CD14-positive monocyte (primary cell): ENCODE measurements around the gene UNKL. TPM values are rescaled to one million over a fixed set of nuclear protein-coding genes. Genes with fewer than 3 reads are reported as not detected.

Experiments used
- DNase-seq, 3 donors: peaks; one replicate each; pipeline ENCODE4 v3.0.0-alpha.2; 2011 to 2022
- H2AFZ ChIP-seq: 2 replicates; pipeline ENCODE4 v1.6.0; 2012; ENCODE audit warnings: mild to moderate bottlenecking, low read depth, low read length, inconsistent platforms; ENCODE audit not compliant: insufficient read depth, poor library complexity, severe bottlenecking
- H3K27ac ChIP-seq, 2 donors: 1 replicate in 1 of 2; 2 replicates in 1 of 2; pipeline ENCODE4 v1.5.1; 2012 to 2013; ENCODE audit warnings: low read length in 2 of 2, control low read depth in 1 of 2, inconsistent platforms in 1 of 2, low read depth in 1 of 2, mild to moderate bottlenecking in 1 of 2
- H3K27me3 ChIP-seq, 2 donors: one replicate each; pipeline versions ENCODE4 v1.6.0 to v1.6.1; 2011 to 2013; ENCODE audit warnings: low read length in 2 of 2; ENCODE audit not compliant: control insufficient read depth in 2 of 2, insufficient read depth in 2 of 2
- H3K36me3 ChIP-seq, 2 donors: replicated peaks in 1 of 2; 1 replicate in 1 of 2; 2 replicates in 1 of 2; pipeline versions ENCODE4 v1.5.1 to v1.6.1; 2012 to 2013; ENCODE audit warnings: low read length in 2 of 2, control low read depth in 1 of 2, inconsistent platforms in 1 of 2, mild to moderate bottlenecking in 1 of 2; ENCODE audit not compliant: insufficient read depth in 2 of 2, control insufficient read depth in 1 of 2
- H3K4me1 ChIP-seq, 2 donors: 1 replicate in 1 of 2; 2 replicates in 1 of 2; pipeline versions ENCODE4 v1.5.1 to v1.6.1; 2012 to 2013; ENCODE audit warnings: low read length in 2 of 2, control low read depth in 1 of 2, inconsistent platforms in 1 of 2, mild to moderate bottlenecking in 1 of 2, moderate library complexity in 1 of 2; ENCODE audit not compliant: insufficient read depth in 2 of 2, control insufficient read depth in 1 of 2
- H3K4me2 ChIP-seq: replicated peaks from 2 replicates; pipeline ENCODE3; 2012; ENCODE audit warnings: low read length, moderate library complexity, mild to moderate bottlenecking; ENCODE audit not compliant: poor library complexity, severe bottlenecking; ENCODE audit errors: extremely low read depth
- H3K4me3 ChIP-seq, 3 experiments: fragments of 200-600 bp in 1 of 3; sonication (generic) in 1 of 3; replicated peaks in 1 of 3; 1 replicate in 2 of 3; 2 replicates in 1 of 3; pipeline ENCODE4 v1.5.1; 2011 to 2013; ENCODE audit warnings: low read length in 3 of 3, mild to moderate bottlenecking in 3 of 3, control low read depth in 2 of 3, low read depth in 2 of 3, inconsistent platforms in 1 of 3, moderate library complexity in 1 of 3
- H3K79me2 ChIP-seq: 2 replicates; pipeline ENCODE4 v1.6.0; 2012; ENCODE audit warnings: mild to moderate bottlenecking, control low read depth, inconsistent platforms, low read length, moderate library complexity; ENCODE audit not compliant: insufficient read depth
- H3K9ac ChIP-seq: 2 replicates; pipeline ENCODE4 v1.6.0; 2017; ENCODE audit warnings: low read length, mild to moderate bottlenecking; ENCODE audit not compliant: insufficient read depth, poor library complexity, severe bottlenecking
- H3K9me3 ChIP-seq, 2 donors: replicated peaks in 1 of 2; 1 replicate in 1 of 2; 2 replicates in 1 of 2; pipeline versions ENCODE4 v1.5.1 to v1.6.1; 2012 to 2013; ENCODE audit warnings: low read length in 2 of 2, control low read depth in 1 of 2; ENCODE audit not compliant: control insufficient read depth in 1 of 2, insufficient read depth in 1 of 2
- H4K20me1 ChIP-seq: 2 replicates; pipeline ENCODE4 v1.6.0; 2012; ENCODE audit warnings: mild to moderate bottlenecking, low read length, control low read depth, moderate library complexity; ENCODE audit not compliant: insufficient read depth
- H3K27ac Mint-ChIP-seq, 7 donors: one replicate each; pipeline ENCODE4 v1.8.0; 2020; ENCODE audit warnings: mild to moderate bottlenecking in 7 of 7, mixed read lengths in 7 of 7, moderate library complexity in 6 of 7, inconsistent platforms in 2 of 7
- H3K27me3 Mint-ChIP-seq, 3 donors: one replicate each; pipeline ENCODE4 v1.8.0; 2021 to 2022; ENCODE audit warnings: low read depth in 3 of 3, mild to moderate bottlenecking in 3 of 3, mixed read lengths in 3 of 3, moderate library complexity in 3 of 3, inconsistent platforms in 1 of 3
- H3K36me3 Mint-ChIP-seq, 2 donors: one replicate each; pipeline ENCODE4 v1.8.0; 2020; ENCODE audit warnings: mixed read lengths in 2 of 2, inconsistent platforms in 1 of 2, mild to moderate bottlenecking in 1 of 2
- H3K4me1 Mint-ChIP-seq: one replicate; pipeline ENCODE4 v1.8.0; 2020; ENCODE audit warnings: mild to moderate bottlenecking, mixed read lengths
- H3K4me3 Mint-ChIP-seq, 2 donors: one replicate each; pipeline ENCODE4 v1.8.0; 2020; ENCODE audit warnings: mild to moderate bottlenecking in 2 of 2, mixed read lengths in 2 of 2, moderate library complexity in 1 of 2
- H3K9me3 Mint-ChIP-seq, 7 donors: one replicate each; pipeline ENCODE4 v1.8.0; 2020 to 2022; ENCODE audit warnings: mixed read lengths in 7 of 7, mild to moderate bottlenecking in 6 of 7, moderate library complexity in 6 of 7, inconsistent platforms in 2 of 7
- WGBS: methylation state at CpG from one replicate; pipeline ENCODE4 v1.1.5; 2013; ENCODE audit warnings: missing lambda C conversion rate; ENCODE audit not compliant: insufficient coverage; 5-methylcytosine and 5-hydroxymethylcytosine counted together
- intact Hi-C, 2 donors: fragments of 100-400 bp; cut with micrococcal nuclease; formaldehyde crosslinking; loops; one replicate each; pipeline versions ENCODE4 v1.15.0 to v1.15.1; 2023
- polyA plus RNA-seq, 3 donors: library from polyadenylated mRNA; depleted of rRNA in 1 of 3; unstranded in 2 of 3; stranded (reverse) in 1 of 3; fragments of 300-500 nt in 2 of 3; fragments of >200 nt in 1 of 3; fragmentation: Illumina TruSeq in 2 of 3; gene quantifications; 1 replicate in 2 of 3; 2 replicates in 1 of 3; pipeline ENCODE4 v1.2.3, GENCODE V29; 2012 to 2021
- TF ChIP-seq, protein P1 (sequence below): fragments of 200-600 bp; IDR thresholded peaks from one replicate; pipeline ENCODE4 v1.8.0; 2022; ENCODE audit warnings: antibody characterized with exemption, mild to moderate bottlenecking

UNKL gene
- polyA plus RNA-seq, 3 donors = 1.2 to 19.9 (median 2.2) TPM

DNA sequence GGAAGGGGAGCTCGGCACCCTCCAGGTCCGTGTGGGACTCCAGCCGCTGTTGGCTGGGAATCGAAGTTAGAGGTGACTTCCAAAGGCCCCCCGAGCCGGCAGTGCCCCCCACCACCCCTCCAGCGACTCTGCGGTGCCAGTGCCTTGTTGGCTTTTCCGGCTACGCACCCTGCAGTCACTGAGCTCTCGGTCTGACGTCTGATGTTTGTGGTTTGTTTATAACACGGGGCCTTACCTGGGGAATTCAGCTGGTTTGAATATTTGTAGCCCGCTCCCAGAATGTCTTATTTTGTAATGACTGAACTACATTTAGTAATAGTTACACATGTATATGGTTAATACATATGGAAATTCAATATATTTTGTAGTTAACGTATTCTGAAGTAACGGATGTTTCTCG is 88.1 kb downstream of the UNKL start:
- Histone ChIP-seq H3K79me2 (no peaks in the 10 kb centered on the region), H3K9ac (no peak overlapping the region), H3K4me1 (peaks cover under 1 to 2% of the 10 kb centered on the region in 2 donors), H3K36me3 (peaks cover 28 to 37% of the 10 kb centered on the region in 2 donors), H3K4me3 (no peak overlapping the region), H3K9me3 (peaks cover 0 to 5% of the 10 kb centered on the region in 2 donors), H3K27me3 (peaks cover 3 to 6% of the 10 kb centered on the region in 2 donors), H3K27ac (no peak overlapping the region), H3K4me2 (no peak overlapping the region), H2AFZ (no peak overlapping the region), H4K20me1 (peaks cover 55% of the 10 kb centered on the region)
- TF ChIP-seq, protein P1, sequence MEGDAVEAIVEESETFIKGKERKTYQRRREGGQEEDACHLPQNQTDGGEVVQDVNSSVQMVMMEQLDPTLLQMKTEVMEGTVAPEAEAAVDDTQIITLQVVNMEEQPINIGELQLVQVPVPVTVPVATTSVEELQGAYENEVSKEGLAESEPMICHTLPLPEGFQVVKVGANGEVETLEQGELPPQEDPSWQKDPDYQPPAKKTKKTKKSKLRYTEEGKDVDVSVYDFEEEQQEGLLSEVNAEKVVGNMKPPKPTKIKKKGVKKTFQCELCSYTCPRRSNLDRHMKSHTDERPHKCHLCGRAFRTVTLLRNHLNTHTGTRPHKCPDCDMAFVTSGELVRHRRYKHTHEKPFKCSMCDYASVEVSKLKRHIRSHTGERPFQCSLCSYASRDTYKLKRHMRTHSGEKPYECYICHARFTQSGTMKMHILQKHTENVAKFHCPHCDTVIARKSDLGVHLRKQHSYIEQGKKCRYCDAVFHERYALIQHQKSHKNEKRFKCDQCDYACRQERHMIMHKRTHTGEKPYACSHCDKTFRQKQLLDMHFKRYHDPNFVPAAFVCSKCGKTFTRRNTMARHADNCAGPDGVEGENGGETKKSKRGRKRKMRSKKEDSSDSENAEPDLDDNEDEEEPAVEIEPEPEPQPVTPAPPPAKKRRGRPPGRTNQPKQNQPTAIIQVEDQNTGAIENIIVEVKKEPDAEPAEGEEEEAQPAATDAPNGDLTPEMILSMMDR = no peak
- Mint-ChIP-seq H3K36me3 (peaks cover 22 to 43% of the 10 kb centered on the region in 2 donors), H3K27me3 (peaks cover 8 to 14% (median 11%) of the 10 kb centered on the region in 3 donors), H3K27ac (peak overlapping the region in 1 of 7 donors; percentile 15), H3K9me3 (peaks cover 0 to 14% (median 7%) of the 10 kb centered on the region in 7 donors), H3K4me1 (peaks cover 2% of the 10 kb centered on the region), H3K4me3 (no peak overlapping the region)
- 100% methylated on average over 4 of the region's 17 CpGs for WGBS
- intact Hi-C loops = no loop called here
- no peak for DNase-seq

DNA sequence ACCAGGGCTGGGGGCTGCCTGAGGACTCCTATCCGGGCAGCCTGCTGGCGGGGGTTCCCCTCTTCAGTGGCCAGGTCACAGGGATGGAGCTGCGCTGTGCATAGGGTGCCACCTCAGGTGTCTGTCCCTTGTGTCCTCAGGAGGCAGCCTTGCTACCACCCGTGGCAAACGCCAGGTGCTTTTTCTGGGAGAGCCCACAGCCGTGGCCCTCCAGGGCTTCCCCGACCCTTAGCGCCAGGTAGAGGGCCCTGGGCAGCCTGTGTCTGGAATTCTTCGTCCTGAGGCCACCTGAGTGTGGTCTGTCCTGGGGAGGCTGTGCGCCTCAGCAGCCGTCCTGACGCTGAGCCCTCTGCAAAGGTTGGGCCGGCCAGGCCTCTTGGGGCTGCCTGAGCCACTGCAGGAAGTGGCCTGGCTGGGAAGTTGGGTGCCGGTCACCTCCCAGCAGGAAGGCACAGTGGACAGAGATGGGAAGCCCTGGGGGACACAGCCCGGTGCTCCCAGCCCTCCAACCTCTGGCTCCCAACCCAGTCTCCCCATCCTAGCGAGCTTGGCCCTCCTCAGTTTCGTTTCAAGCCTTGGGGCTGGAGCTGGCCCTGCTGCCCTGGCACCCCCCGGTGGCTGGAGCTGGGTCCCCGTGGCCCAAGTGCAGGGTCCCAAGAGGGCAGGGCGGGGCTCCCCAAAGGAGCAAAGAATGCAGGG is 88.7 kb downstream of the UNKL start:
- H3K4me1 Mint-ChIP-seq = no peaks in the 10 kb centered on the region
- no peak overlapping the region for H3K9ac ChIP-seq
- peaks cover 61% of the 10 kb centered on the region for H4K20me1 ChIP-seq
- H3K27me3 Mint-ChIP-seq = peaks cover 3 to 9% (median 7%) of the 10 kb centered on the region in 3 donors
- TF ChIP-seq, protein P1 = no peak
- no peaks in the 10 kb centered on the region for H3K79me2 ChIP-seq
- H3K27me3 ChIP-seq = peaks cover 0 to under 1% of the 10 kb centered on the region in 2 donors
- peaks cover 33 to 43% of the 10 kb centered on the region in 2 donors for H3K36me3 ChIP-seq
- intact Hi-C loops = no loop called here
- WGBS = 87% methylated on average over 20 of the region's 20 CpGs
- H3K27ac Mint-ChIP-seq = no peak overlapping the region
- peaks cover 0 to 10% (median 6%) of the 10 kb centered on the region in 7 donors for H3K9me3 Mint-ChIP-seq
- H3K9me3 ChIP-seq = peaks cover 0 to 5% of the 10 kb centered on the region in 2 donors
- peaks cover 25 to 49% of the 10 kb centered on the region in 2 donors for H3K36me3 Mint-ChIP-seq
- no peak overlapping the region for H2AFZ ChIP-seq
- no peaks in the 10 kb centered on the region for H3K4me1 ChIP-seq
- no peak for DNase-seq
- no peak overlapping the region for H3K27ac ChIP-seq
- no peak overlapping the region for H3K4me2 ChIP-seq
- no peak overlapping the region for H3K4me3 ChIP-seq
- no peak overlapping the region for H3K4me3 Mint-ChIP-seq
